A673 (cell line): ENCODE results near the gene CELF1. TPM values are rescaled to one million over a fixed set of nuclear protein-coding genes. Genes with fewer than 3 reads are reported as not detected.

Experiments used
- BruUV-seq: library from RNA; stranded (reverse); fragments of 400-500 nt; replicated peaks from 2 replicates; lab custom pipeline; 2021; lab: Mats Ljungman, UMichigan
- CTCF ChIA-PET: fragments of 300-600 bp; sonication (Branson Sonifier 250); formaldehyde crosslinking; loops from one replicate; lab custom pipeline; 2022; ENCODE audit warnings: antibody characterized with exemption; lab: Charles Lee
- POLR2A ChIA-PET: fragments of 300-600 bp; sonication (Branson Sonifier 250); formaldehyde crosslinking; loops from one replicate; lab custom pipeline; 2022; ENCODE audit warnings: antibody characterized with exemption; ENCODE audit not compliant: low non-redundant PET; lab: Charles Lee
- DNase-seq: peaks from one replicate; pipeline ENCODE4 v3.0.0-alpha.2; 2015; ENCODE audit warnings: low spot score
- H3K27ac ChIP-seq: fragments of 200-600 bp; sonication (generic); 2 replicates; pipeline ENCODE4 v1.5.1; 2016; ENCODE audit warnings: mixed run types, low read depth, mild to moderate bottlenecking, mixed read lengths, antibody characterized with exemption, low read length; ENCODE audit not compliant: poor library complexity, severe bottlenecking
- H3K27me3 ChIP-seq: fragments of 200-600 bp; sonication (generic); replicated peaks from 2 replicates; pipeline ENCODE4 v1.6.1; 2017; ENCODE audit warnings: mixed run types, low read depth, mild to moderate bottlenecking, mixed read lengths, antibody characterized with exemption, low read length; ENCODE audit not compliant: insufficient read depth, poor library complexity
- H3K36me3 ChIP-seq: fragments of 200-600 bp; sonication (generic); 2 replicates; pipeline ENCODE4 v1.6.1; 2016; ENCODE audit warnings: mixed run types, mild to moderate bottlenecking, mixed read lengths, antibody characterized with exemption, low read length; ENCODE audit not compliant: insufficient read depth, poor library complexity, severe bottlenecking
- H3K4me1 ChIP-seq: fragments of 200-600 bp; sonication (generic); 2 replicates; pipeline ENCODE4 v1.6.1; 2017; ENCODE audit warnings: mixed run types, mild to moderate bottlenecking, mixed read lengths, antibody characterized with exemption, low read length; ENCODE audit not compliant: insufficient read depth, poor library complexity, severe bottlenecking
- H3K4me3 ChIP-seq: fragments of 200-600 bp; sonication (generic); 2 replicates; pipeline ENCODE4 v1.5.1; 2016; ENCODE audit warnings: low read depth, mixed run types, mild to moderate bottlenecking, mixed read lengths, low read length; ENCODE audit not compliant: poor library complexity, severe bottlenecking
- H3K9me3 ChIP-seq: fragments of 200-600 bp; sonication (generic); 2 replicates; pipeline ENCODE4 v1.6.1; 2016; ENCODE audit warnings: mixed run types, low read depth, mild to moderate bottlenecking, mixed read lengths, antibody characterized with exemption, low read length; ENCODE audit not compliant: poor library complexity, severe bottlenecking
- CTCF ChIP-seq: fragments of 300-800, 200-600 bp; sonication (generic); conservative IDR thresholded peaks from 2 replicates; pipeline ENCODE4 v1.5.1; 2017; ENCODE audit warnings: low read depth, mild to moderate bottlenecking, antibody characterized with exemption, low read length, moderate library complexity, mixed read lengths
- EZH2 ChIP-seq: fragments of 200-600 bp; sonication (generic); IDR thresholded peaks from 2 replicates; pipeline ENCODE4 v1.6.1; 2017; ENCODE audit warnings: borderline replicate concordance, low read depth, mild to moderate bottlenecking, mixed read lengths, antibody characterized with exemption, low read length; ENCODE audit not compliant: poor library complexity, severe bottlenecking
- intact Hi-C: fragments of 100-400 bp; cut with micrococcal nuclease; formaldehyde crosslinking; loops from one replicate; pipeline ENCODE4 v1.10.0; 2022; ENCODE audit not compliant: unreplicated experiment
- total RNA-seq: library from RNA; stranded (reverse); gene quantifications from 2 replicates; pipeline ENCODE4 v1.2.3, GENCODE V29; 2021

Gene CELF1
- total RNA-seq, 1 experiment from 2014 or later: 257 TPM

- BruUV-seq: no TSS peak
- CTCF ChIA-PET: interaction anchor here (0.6 kb wide), 1 partner anchor 366 kb away, joined by 4 read pairs; no protein-coding TSS in a partner anchor
- Histone ChIP-seq H3K36me3 (peaks cover 62% of the 10 kb centered on the region), H3K27me3 (no peaks in the 10 kb centered on the region), H3K4me3 (no peak overlapping the region), H3K9me3 (no peaks in the 10 kb centered on the region), H3K4me1 (no peaks in the 10 kb centered on the region), H3K27ac (peak overlapping the region; percentile 1)
- POLR2A ChIA-PET: interaction anchor here (0.6 kb wide), 1 partner anchor 1506 kb away, joined by 3 read pairs; no protein-coding TSS in a partner anchor
- no peak for DNase-seq
- TF ChIP-seq CTCF: no peak
- no peak for TF ChIP-seq EZH2
- intact Hi-C loops: no loop called here
Measured at GRCh38 chr11:47488111-47488510, 64.8 kb downstream of the CELF1 start.

- intact Hi-C loops: no loop called here
- DNase-seq: no peak
- H3K4me1 ChIP-seq: no peaks in the 10 kb centered on the region
- H3K4me3 ChIP-seq: no peak overlapping the region
- peaks cover 69% of the 10 kb centered on the region for H3K36me3 ChIP-seq
- TF ChIP-seq CTCF: no peak
- no peak for TF ChIP-seq EZH2
- CTCF ChIA-PET: no interaction called here
- POLR2A ChIA-PET: interaction anchor here (0.6 kb wide), 1 partner anchor 1505 kb away, joined by 3 read pairs; no protein-coding TSS in a partner anchor
- H3K9me3 ChIP-seq: no peaks in the 10 kb centered on the region
- H3K27me3 ChIP-seq: no peaks in the 10 kb centered on the region
- H3K27ac ChIP-seq: no peak overlapping the region
- BruUV-seq: no TSS peak
Measured at GRCh38 chr11:47487421-47487820, 65.5 kb downstream of the CELF1 start.

- BruUV-seq: no TSS peak
- peaks cover 88% of the 10 kb centered on the region for H3K36me3 ChIP-seq
- H3K27me3 ChIP-seq: no peaks in the 10 kb centered on the region
- CTCF ChIA-PET: no interaction called here
- TF ChIP-seq EZH2 (no peak), CTCF (no peak)
- H3K27ac ChIP-seq: no peak overlapping the region
- no peak for DNase-seq
- no peaks in the 10 kb centered on the region for H3K4me1 ChIP-seq
- no peak overlapping the region for H3K4me3 ChIP-seq
- POLR2A ChIA-PET: interaction anchor here (0.6 kb wide), 1 partner anchor 41 kb away, joined by 8 read pairs; no protein-coding TSS in a partner anchor
- intact Hi-C loops: no loop called here
- no peaks in the 10 kb centered on the region for H3K9me3 ChIP-seq
Measured at GRCh38 chr11:47485107-47485506, 67.8 kb downstream of the CELF1 start.
